ENCODE data around the gene TLR8. TPM values are rescaled to one million over a fixed set of nuclear protein-coding genes. Genes with fewer than 3 reads are reported as not detected.

The TLR8 gene
- total RNA-seq, 1 experiment from 2014 or later: not detected

DNA sequence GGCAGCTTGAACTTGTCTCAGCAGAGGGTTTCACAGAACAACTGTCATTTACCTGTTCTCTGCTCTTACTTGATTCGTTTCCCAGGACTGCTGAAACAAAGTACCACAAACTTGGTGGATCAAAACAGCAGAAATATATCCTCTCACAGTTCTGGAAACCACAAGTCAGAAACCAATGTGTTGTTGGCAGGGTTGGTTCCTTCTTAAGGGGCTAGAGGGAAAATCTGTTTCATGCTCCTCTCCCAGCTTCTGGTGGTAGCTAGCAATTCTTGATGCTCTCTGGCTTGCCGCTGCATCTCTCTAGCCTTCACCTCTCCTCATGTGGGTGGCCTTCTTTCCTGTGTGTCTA is 4.7 kb downstream of the TLR8 start:
- TF ChIP-seq ETV6 (CRISPR knock-in tag; IDR thresholded peaks at IDR 0.05) (no peak), TEAD1 (CRISPR knock-in tag; IDR thresholded peaks at IDR 0.05) (no peak), NR1H2 (CRISPR knock-in tag; IDR thresholded peaks at IDR 0.05) (no peak), ATF1 (CRISPR knock-in tag; IDR thresholded peaks at IDR 0.05) (no peak)
- POLR2A ChIA-PET: no interaction called here
- no peaks in the 10 kb centered on the region for H3K27me3 Mint-ChIP-seq (ENCODE audit: low read depth)
- no peak overlapping the region for H3K4me3 Mint-ChIP-seq
- H3K27ac Mint-ChIP-seq: no peak overlapping the region
- no peaks in the 10 kb centered on the region for H3K9me3 Mint-ChIP-seq
- H3K36me3 Mint-ChIP-seq: no peaks in the 10 kb centered on the region
- CTCF ChIA-PET: no interaction called here
- DNase-seq (ENCODE audit: low spot score) (no peak), ATAC-seq (no peak)
- H3K4me1 Mint-ChIP-seq: peaks cover 11% of the 10 kb centered on the region

DNA sequence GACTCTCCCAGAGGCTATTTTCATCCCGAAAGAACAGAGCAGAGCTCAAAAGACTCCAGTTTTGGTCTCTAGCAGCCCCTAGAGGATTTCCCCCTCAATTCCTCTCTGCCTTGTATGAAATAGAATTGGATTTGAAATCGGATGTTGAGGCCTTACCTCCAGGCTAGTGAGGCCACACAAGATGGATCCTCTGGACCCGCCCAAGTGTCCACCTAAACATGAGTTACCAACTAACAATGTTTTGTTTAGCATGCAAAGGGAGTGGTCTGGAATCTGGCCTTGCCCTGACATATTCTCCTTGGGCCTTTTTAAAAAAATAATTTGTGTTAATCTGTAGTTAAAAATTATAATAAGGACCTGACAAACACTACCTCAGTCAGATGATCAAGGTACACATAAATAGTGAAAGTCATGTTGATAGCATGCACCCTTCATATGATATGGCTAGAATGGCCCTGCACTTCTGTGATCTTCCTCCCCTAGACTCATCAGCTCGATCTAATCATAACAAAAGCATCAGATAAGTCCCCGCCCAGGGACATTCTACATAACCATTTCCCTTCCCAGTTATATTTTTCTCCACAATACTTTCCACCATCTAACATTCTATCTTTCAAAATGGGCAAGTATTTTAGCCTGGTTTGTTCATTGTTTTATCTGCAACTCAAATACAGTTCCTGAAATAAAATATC is 6.5 kb downstream of the TLR8 start:
- no peaks in the 10 kb centered on the region for H3K36me3 Mint-ChIP-seq
- H3K27me3 Mint-ChIP-seq (ENCODE audit: low read depth): no peaks in the 10 kb centered on the region
- peaks cover 13% of the 10 kb centered on the region for H3K4me1 Mint-ChIP-seq
- H3K9me3 Mint-ChIP-seq: no peaks in the 10 kb centered on the region
- ATAC-seq (no peak; the same call in 1 of the 2 replicates), DNase-seq (ENCODE audit: low spot score) (no peak)
- no peak overlapping the region for H3K4me3 Mint-ChIP-seq
- ChIA-PET POLR2A (no interaction called here), CTCF (interaction anchor here (1.0 to 1.4 kb wide), 2 partner anchors 12 to 99 kb away, joined by 3 to 5 read pairs; no protein-coding TSS in a partner anchor)
- no peak overlapping the region for H3K27ac Mint-ChIP-seq
- TF ChIP-seq, protein P1, sequence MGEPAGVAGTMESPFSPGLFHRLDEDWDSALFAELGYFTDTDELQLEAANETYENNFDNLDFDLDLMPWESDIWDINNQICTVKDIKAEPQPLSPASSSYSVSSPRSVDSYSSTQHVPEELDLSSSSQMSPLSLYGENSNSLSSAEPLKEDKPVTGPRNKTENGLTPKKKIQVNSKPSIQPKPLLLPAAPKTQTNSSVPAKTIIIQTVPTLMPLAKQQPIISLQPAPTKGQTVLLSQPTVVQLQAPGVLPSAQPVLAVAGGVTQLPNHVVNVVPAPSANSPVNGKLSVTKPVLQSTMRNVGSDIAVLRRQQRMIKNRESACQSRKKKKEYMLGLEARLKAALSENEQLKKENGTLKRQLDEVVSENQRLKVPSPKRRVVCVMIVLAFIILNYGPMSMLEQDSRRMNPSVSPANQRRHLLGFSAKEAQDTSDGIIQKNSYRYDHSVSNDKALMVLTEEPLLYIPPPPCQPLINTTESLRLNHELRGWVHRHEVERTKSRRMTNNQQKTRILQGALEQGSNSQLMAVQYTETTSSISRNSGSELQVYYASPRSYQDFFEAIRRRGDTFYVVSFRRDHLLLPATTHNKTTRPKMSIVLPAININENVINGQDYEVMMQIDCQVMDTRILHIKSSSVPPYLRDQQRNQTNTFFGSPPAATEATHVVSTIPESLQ (CRISPR knock-in tag; IDR thresholded peaks at IDR 0.05): no peak
- no peak for TF ChIP-seq SP1 (CRISPR knock-in tag; conservative IDR thresholded peaks at IDR 0.05)
- TF ChIP-seq, protein P2, sequence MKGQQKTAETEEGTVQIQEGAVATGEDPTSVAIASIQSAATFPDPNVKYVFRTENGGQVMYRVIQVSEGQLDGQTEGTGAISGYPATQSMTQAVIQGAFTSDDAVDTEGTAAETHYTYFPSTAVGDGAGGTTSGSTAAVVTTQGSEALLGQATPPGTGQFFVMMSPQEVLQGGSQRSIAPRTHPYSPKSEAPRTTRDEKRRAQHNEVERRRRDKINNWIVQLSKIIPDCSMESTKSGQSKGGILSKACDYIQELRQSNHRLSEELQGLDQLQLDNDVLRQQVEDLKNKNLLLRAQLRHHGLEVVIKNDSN (CRISPR knock-in tag; IDR thresholded peaks at IDR 0.05): no peak
- no peak for TF ChIP-seq CREM (CRISPR knock-in tag; IDR thresholded peaks at IDR 0.05)
- TF ChIP-seq TEAD1 (CRISPR knock-in tag; IDR thresholded peaks at IDR 0.05): no peak
- no peak for TF ChIP-seq OVOL2 (CRISPR knock-in tag; IDR thresholded peaks at IDR 0.05; ENCODE audit: borderline replicate concordance)
- TF ChIP-seq ZNF671 (CRISPR knock-in tag; IDR thresholded peaks at IDR 0.05): no peak
- TF ChIP-seq, protein P3, sequence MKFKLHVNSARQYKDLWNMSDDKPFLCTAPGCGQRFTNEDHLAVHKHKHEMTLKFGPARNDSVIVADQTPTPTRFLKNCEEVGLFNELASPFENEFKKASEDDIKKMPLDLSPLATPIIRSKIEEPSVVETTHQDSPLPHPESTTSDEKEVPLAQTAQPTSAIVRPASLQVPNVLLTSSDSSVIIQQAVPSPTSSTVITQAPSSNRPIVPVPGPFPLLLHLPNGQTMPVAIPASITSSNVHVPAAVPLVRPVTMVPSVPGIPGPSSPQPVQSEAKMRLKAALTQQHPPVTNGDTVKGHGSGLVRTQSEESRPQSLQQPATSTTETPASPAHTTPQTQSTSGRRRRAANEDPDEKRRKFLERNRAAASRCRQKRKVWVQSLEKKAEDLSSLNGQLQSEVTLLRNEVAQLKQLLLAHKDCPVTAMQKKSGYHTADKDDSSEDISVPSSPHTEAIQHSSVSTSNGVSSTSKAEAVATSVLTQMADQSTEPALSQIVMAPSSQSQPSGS (CRISPR knock-in tag; IDR thresholded peaks at IDR 0.05; ENCODE audit: borderline replicate concordance, low read depth): no peak
- TF ChIP-seq, protein P4, sequence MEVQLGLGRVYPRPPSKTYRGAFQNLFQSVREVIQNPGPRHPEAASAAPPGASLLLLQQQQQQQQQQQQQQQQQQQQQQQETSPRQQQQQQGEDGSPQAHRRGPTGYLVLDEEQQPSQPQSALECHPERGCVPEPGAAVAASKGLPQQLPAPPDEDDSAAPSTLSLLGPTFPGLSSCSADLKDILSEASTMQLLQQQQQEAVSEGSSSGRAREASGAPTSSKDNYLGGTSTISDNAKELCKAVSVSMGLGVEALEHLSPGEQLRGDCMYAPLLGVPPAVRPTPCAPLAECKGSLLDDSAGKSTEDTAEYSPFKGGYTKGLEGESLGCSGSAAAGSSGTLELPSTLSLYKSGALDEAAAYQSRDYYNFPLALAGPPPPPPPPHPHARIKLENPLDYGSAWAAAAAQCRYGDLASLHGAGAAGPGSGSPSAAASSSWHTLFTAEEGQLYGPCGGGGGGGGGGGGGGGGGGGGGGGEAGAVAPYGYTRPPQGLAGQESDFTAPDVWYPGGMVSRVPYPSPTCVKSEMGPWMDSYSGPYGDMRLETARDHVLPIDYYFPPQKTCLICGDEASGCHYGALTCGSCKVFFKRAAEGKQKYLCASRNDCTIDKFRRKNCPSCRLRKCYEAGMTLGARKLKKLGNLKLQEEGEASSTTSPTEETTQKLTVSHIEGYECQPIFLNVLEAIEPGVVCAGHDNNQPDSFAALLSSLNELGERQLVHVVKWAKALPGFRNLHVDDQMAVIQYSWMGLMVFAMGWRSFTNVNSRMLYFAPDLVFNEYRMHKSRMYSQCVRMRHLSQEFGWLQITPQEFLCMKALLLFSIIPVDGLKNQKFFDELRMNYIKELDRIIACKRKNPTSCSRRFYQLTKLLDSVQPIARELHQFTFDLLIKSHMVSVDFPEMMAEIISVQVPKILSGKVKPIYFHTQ (CRISPR knock-in tag; IDR thresholded peaks at IDR 0.05): no peak
- no peak for TF ChIP-seq FOXP1 (CRISPR knock-in tag; IDR thresholded peaks at IDR 0.05; ENCODE audit: borderline replicate concordance)
- no peak for TF ChIP-seq TP53 (CRISPR knock-in tag; IDR thresholded peaks at IDR 0.05)
- TF ChIP-seq PRRX2 (CRISPR knock-in tag; IDR thresholded peaks at IDR 0.05): no peak
- no peak for TF ChIP-seq HMGA2 (CRISPR knock-in tag; IDR thresholded peaks at IDR 0.05)
- no peak for TF ChIP-seq ELF4 (CRISPR knock-in tag; IDR thresholded peaks at IDR 0.05; ENCODE audit: low read depth)
- no peak for TF ChIP-seq FOXK1 (CRISPR knock-in tag; IDR thresholded peaks at IDR 0.05)
- TF ChIP-seq, protein P5, sequence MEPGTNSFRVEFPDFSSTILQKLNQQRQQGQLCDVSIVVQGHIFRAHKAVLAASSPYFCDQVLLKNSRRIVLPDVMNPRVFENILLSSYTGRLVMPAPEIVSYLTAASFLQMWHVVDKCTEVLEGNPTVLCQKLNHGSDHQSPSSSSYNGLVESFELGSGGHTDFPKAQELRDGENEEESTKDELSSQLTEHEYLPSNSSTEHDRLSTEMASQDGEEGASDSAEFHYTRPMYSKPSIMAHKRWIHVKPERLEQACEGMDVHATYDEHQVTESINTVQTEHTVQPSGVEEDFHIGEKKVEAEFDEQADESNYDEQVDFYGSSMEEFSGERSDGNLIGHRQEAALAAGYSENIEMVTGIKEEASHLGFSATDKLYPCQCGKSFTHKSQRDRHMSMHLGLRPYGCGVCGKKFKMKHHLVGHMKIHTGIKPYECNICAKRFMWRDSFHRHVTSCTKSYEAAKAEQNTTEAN (CRISPR knock-in tag; IDR thresholded peaks at IDR 0.05): no peak
- no peak for TF ChIP-seq ZNF121 (CRISPR knock-in tag; IDR thresholded peaks at IDR 0.05)
- TF ChIP-seq, protein P6, sequence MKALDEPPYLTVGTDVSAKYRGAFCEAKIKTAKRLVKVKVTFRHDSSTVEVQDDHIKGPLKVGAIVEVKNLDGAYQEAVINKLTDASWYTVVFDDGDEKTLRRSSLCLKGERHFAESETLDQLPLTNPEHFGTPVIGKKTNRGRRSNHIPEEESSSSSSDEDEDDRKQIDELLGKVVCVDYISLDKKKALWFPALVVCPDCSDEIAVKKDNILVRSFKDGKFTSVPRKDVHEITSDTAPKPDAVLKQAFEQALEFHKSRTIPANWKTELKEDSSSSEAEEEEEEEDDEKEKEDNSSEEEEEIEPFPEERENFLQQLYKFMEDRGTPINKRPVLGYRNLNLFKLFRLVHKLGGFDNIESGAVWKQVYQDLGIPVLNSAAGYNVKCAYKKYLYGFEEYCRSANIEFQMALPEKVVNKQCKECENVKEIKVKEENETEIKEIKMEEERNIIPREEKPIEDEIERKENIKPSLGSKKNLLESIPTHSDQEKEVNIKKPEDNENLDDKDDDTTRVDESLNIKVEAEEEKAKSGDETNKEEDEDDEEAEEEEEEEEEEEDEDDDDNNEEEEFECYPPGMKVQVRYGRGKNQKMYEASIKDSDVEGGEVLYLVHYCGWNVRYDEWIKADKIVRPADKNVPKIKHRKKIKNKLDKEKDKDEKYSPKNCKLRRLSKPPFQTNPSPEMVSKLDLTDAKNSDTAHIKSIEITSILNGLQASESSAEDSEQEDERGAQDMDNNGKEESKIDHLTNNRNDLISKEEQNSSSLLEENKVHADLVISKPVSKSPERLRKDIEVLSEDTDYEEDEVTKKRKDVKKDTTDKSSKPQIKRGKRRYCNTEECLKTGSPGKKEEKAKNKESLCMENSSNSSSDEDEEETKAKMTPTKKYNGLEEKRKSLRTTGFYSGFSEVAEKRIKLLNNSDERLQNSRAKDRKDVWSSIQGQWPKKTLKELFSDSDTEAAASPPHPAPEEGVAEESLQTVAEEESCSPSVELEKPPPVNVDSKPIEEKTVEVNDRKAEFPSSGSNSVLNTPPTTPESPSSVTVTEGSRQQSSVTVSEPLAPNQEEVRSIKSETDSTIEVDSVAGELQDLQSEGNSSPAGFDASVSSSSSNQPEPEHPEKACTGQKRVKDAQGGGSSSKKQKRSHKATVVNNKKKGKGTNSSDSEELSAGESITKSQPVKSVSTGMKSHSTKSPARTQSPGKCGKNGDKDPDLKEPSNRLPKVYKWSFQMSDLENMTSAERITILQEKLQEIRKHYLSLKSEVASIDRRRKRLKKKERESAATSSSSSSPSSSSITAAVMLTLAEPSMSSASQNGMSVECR (CRISPR knock-in tag; IDR thresholded peaks at IDR 0.05; ENCODE audit: borderline replicate concordance): no peak

All from WTC11 (cell line).